OCI-LY7 (cell line): Measurements from ENCODE around the gene CA10. TPM values are rescaled to one million over a fixed set of nuclear protein-coding genes. Genes with fewer than 3 reads are reported as not detected.

Source experiments
- Bru-seq: library from RNA; stranded (reverse); fragments of 400-500 nt; gene quantifications from one replicate; lab custom pipeline; 2021; lab: Mats Ljungman, UMichigan
- BruChase-seq, 2 experiments: library from RNA; stranded (reverse); fragments of 400-500 nt; gene quantifications; one replicate each; lab custom pipeline; 2021; lab: Mats Ljungman, UMichigan
- BruUV-seq: library from RNA; stranded (reverse); fragments of 400-500 nt; replicated peaks from 2 replicates; lab custom pipeline; 2021; lab: Mats Ljungman, UMichigan
- CTCF ChIA-PET: fragments of 300-600 bp; sonication (Branson Sonifier 250); formaldehyde crosslinking; loops from one replicate; lab custom pipeline; 2022; ENCODE audit warnings: antibody characterized with exemption; ENCODE audit not compliant: unreplicated experiment; lab: Charles Lee
- POLR2A ChIA-PET: fragments of 300-600 bp; sonication (Branson Sonifier 250); formaldehyde crosslinking; loops from one replicate; lab custom pipeline; 2022; ENCODE audit warnings: antibody characterized with exemption; lab: Charles Lee
- DNase-seq: peaks from one replicate; pipeline ENCODE4 v3.0.0-alpha.2; 2015; ENCODE audit warnings: low spot score
- H2AFZ ChIP-seq: fragments of 200-600 bp; sonication (generic), shearing (Covaris generic); 2 replicates; pipeline ENCODE4 v1.6.1; 2014; ENCODE audit warnings: mild to moderate bottlenecking, antibody characterized with exemption, low read length, moderate library complexity
- H3K27ac ChIP-seq: fragments of 200-600 bp; sonication (generic); 2 replicates; pipeline ENCODE4 v1.5.1; 2014; ENCODE audit warnings: mixed run types, low read depth, mild to moderate bottlenecking, moderate library complexity, low read length, inconsistent platforms; ENCODE audit not compliant: poor library complexity, severe bottlenecking
- H3K36me3 ChIP-seq: fragments of 200-600 bp; sonication (generic); 2 replicates; pipeline ENCODE4 v1.6.1; 2014; ENCODE audit warnings: mild to moderate bottlenecking, antibody characterized with exemption, low read length, moderate library complexity, mixed read lengths; ENCODE audit not compliant: insufficient read depth
- H3K4me1 ChIP-seq: fragments of 200-600 bp; sonication (generic); 2 replicates; pipeline ENCODE4 v1.5.1; 2014; ENCODE audit warnings: mild to moderate bottlenecking, low read length; ENCODE audit not compliant: insufficient read depth, poor library complexity, severe bottlenecking
- H3K4me2 ChIP-seq: fragments of 200-600 bp; sonication (generic); 2 replicates; pipeline ENCODE4 v1.6.1; 2014; ENCODE audit warnings: mild to moderate bottlenecking, low read length
- H3K4me3 ChIP-seq: fragments of 200-600 bp; sonication (generic); 2 replicates; pipeline ENCODE4 v1.5.1; 2014; ENCODE audit warnings: mild to moderate bottlenecking, low read depth, low read length; ENCODE audit not compliant: poor library complexity, severe bottlenecking
- H3K79me2 ChIP-seq: fragments of 200-600 bp; sonication (generic); 2 replicates; pipeline ENCODE4 v1.6.1; 2016; ENCODE audit warnings: low read depth, mild to moderate bottlenecking, low read length, moderate library complexity, mixed read lengths; ENCODE audit not compliant: insufficient read depth
- H3K9me2 ChIP-seq: fragments of 200-600 bp; sonication (generic); 2 replicates; pipeline ENCODE4 v1.6.1; 2016; ENCODE audit warnings: mild to moderate bottlenecking, low read length, mixed read lengths; ENCODE audit not compliant: insufficient read depth
- H3K9me3 ChIP-seq: fragments of 200-600 bp; sonication (generic); 2 replicates; pipeline ENCODE4 v1.6.1; 2014; ENCODE audit warnings: mild to moderate bottlenecking, mixed run types, low read length, mixed read lengths
- H4K20me1 ChIP-seq: fragments of 200-600 bp; sonication (generic); 2 replicates; pipeline ENCODE4 v1.6.1; 2014; ENCODE audit warnings: mild to moderate bottlenecking, antibody characterized with exemption, low read length, moderate library complexity, mixed read lengths; ENCODE audit not compliant: insufficient read depth
- CTCF ChIP-seq: fragments of 200-600 bp; sonication (generic); conservative IDR thresholded peaks from 2 replicates; pipeline ENCODE4 v1.5.1; 2014; ENCODE audit warnings: mild to moderate bottlenecking, antibody characterized with exemption, low read length, moderate library complexity, mixed read lengths
- EZH2phosphoT487 ChIP-seq: fragments of 200-600 bp; sonication (generic); IDR thresholded peaks from 2 replicates; pipeline ENCODE4 v1.6.1; 2018; ENCODE audit warnings: low read depth, borderline replicate concordance, mild to moderate bottlenecking, mixed run types, antibody characterized with exemption, low read length, moderate library complexity, mixed read lengths
- intact Hi-C: fragments of 100-400 bp; cut with micrococcal nuclease; formaldehyde crosslinking; loops from one replicate; pipeline ENCODE4 v1.10.0; 2022; ENCODE audit not compliant: unreplicated experiment
- long read RNA-seq: library from polyadenylated mRNA; stranded (forward); transcript quantifications from one replicate; pipeline ENCODE4 v2.0.0, GENCODE V29; 2022
- total RNA-seq, 2 experiments: library from RNA; depleted of rRNA in 1 of 2; stranded (reverse); fragments of >200 nt in 1 of 2; shearing (Covaris generic) in 1 of 2; gene quantifications; 2 replicates each; pipeline ENCODE4 v1.2.3, GENCODE V29; 2014 to 2022

Gene CA10
- total RNA-seq (2014; rRNA removed; shearing (Covaris generic)), result not detected in 2 replicates
- total RNA-seq (2022), result not detected in 2 replicates
- percentile 2 among the genes with signal in this experiment for Bru-seq, nascent RNA
- not detected for BruChase-seq, experiment 1, labeled RNA remaining after a 6-hour chase
- BruChase-seq, experiment 2, labeled RNA remaining after a 2-hour chase, result percentile 1 among the genes with signal in this experiment
- long read RNA-seq, result 0 reads

GRCh38 chr17:52158450-52159042, at the start of gene CA10:
Gene CA10, minus strand, starts transcription at chr17:52158714.
- H3K27ac ChIP-seq, result no peak within 1 kb of the TSS
- no peaks in the 10 kb centered on the region for H3K9me3 ChIP-seq
- BruUV-seq, result no TSS peak
- no peaks in the 10 kb centered on the region for H3K4me1 ChIP-seq
- H3K4me3 ChIP-seq, result no peak within 1 kb of the TSS
- intact Hi-C loops, result no loop called here
- POLR2A ChIA-PET, result no interaction called here
- no peak for DNase-seq
- CTCF ChIA-PET, result no interaction called here
- H4K20me1 ChIP-seq, result no peaks in the 10 kb centered on the region
- no peak within 1 kb of the TSS for H2AFZ ChIP-seq
- no peak within 1 kb of the TSS for H3K4me2 ChIP-seq
- no peaks in the 10 kb centered on the region for H3K36me3 ChIP-seq
- no peak for TF ChIP-seq EZH2phosphoT487
- TF ChIP-seq CTCF, result no peak
- no peaks in the 10 kb centered on the region for H3K9me2 ChIP-seq
- no peaks in the 10 kb centered on the region for H3K79me2 ChIP-seq

- Histone ChIP-seq H3K9me2 (no peaks in the 10 kb centered on the region), H2AFZ (no peak overlapping the region), H3K4me2 (no peak overlapping the region), H3K4me3 (no peak overlapping the region), H4K20me1 (no peaks in the 10 kb centered on the region), H3K4me1 (no peaks in the 10 kb centered on the region), H3K36me3 (no peaks in the 10 kb centered on the region), H3K79me2 (no peaks in the 10 kb centered on the region), H3K9me3 (no peaks in the 10 kb centered on the region), H3K27ac (no peak overlapping the region)
- CTCF ChIA-PET, result no interaction called here
- TF ChIP-seq EZH2phosphoT487, result no peak
- no peak for TF ChIP-seq CTCF
- intact Hi-C loops, result no loop called here
- no peak for DNase-seq
- BruUV-seq, result no TSS peak
- POLR2A ChIA-PET, result no interaction called here
These were observed 49.3 kb upstream of the CA10 start for GRCh38 chr17:52207796-52208195.

GRCh38 chr17:52202520-52203080, 44.1 kb upstream of the CA10 start:
- BruUV-seq, result no TSS peak
- no peaks in the 10 kb centered on the region for H3K9me2 ChIP-seq
- no peak overlapping the region for H2AFZ ChIP-seq
- no peak for TF ChIP-seq EZH2phosphoT487
- TF ChIP-seq CTCF, result no peak
- H4K20me1 ChIP-seq, result no peaks in the 10 kb centered on the region
- no peak overlapping the region for H3K4me2 ChIP-seq
- ChIA-PET POLR2A (no interaction called here), CTCF (no interaction called here)
- no peaks in the 10 kb centered on the region for H3K79me2 ChIP-seq
- H3K9me3 ChIP-seq, result no peaks in the 10 kb centered on the region
- H3K36me3 ChIP-seq, result no peaks in the 10 kb centered on the region
- intact Hi-C loops, result no loop called here
- H3K27ac ChIP-seq, result no peak overlapping the region
- DNase-seq, result no peak
- no peaks in the 10 kb centered on the region for H3K4me1 ChIP-seq
- no peak overlapping the region for H3K4me3 ChIP-seq
